GM23338 (cell line): ENCODE measurements around the gene DSCAML1. TPM values are rescaled to one million over a fixed set of nuclear protein-coding genes. Genes with fewer than 3 reads are reported as not detected.

Source experiments
- ATAC-seq: fragments of 200-7000 bp; cut with Tn5 transposase; 3 replicates; pipeline ENCODE4 v1.9.1; 2020
- DNase-seq: peaks from one replicate; pipeline ENCODE4 v3.0.0-alpha.2; 2015; ENCODE audit warnings: low spot score
- H2AFZ ChIP-seq: fragments of 200-600 bp; sonication (generic); 2 replicates; pipeline ENCODE4 v1.8.0; 2016; ENCODE audit warnings: antibody characterized with exemption, mild to moderate bottlenecking, moderate library complexity
- H3F3A ChIP-seq: fragments of 200-600 bp; sonication (generic); replicated peaks from 2 replicates; pipeline ENCODE4 v1.8.0; 2017; ENCODE audit warnings: antibody characterized with exemption, mixed run types, low read depth
- H3K27ac ChIP-seq: fragments of 200-600 bp; sonication (generic); 2 replicates; pipeline ENCODE4 v1.6.1; 2016; ENCODE audit warnings: low read depth
- H3K27me3 ChIP-seq: fragments of 200-600 bp; sonication (generic); 2 replicates; pipeline ENCODE4 v1.8.0; 2016; ENCODE audit warnings: mild to moderate bottlenecking, mixed run types, moderate library complexity; ENCODE audit not compliant: insufficient read depth
- H3K36me3 ChIP-seq: fragments of 200-600 bp; sonication (generic); 2 replicates; pipeline ENCODE4 v1.8.0; 2016; ENCODE audit warnings: mild to moderate bottlenecking; ENCODE audit not compliant: insufficient read depth
- H3K4me1 ChIP-seq: fragments of 200-600 bp; sonication (generic); 2 replicates; pipeline ENCODE4 v1.8.0; 2016; ENCODE audit warnings: mild to moderate bottlenecking, moderate library complexity; ENCODE audit not compliant: insufficient read depth
- H3K4me2 ChIP-seq: fragments of 200-600 bp; sonication (generic); 2 replicates; pipeline ENCODE4 v1.7.1; 2017; ENCODE audit warnings: mixed run types
- H3K4me3 ChIP-seq: fragments of 200-600 bp; sonication (generic); 2 replicates; pipeline ENCODE4 v1.6.1; 2016; ENCODE audit warnings: mixed run types
- H3K79me2 ChIP-seq: fragments of 200-600 bp; sonication (generic); replicated peaks from 2 replicates; pipeline ENCODE4 v1.8.0; 2017; ENCODE audit warnings: mild to moderate bottlenecking; ENCODE audit not compliant: insufficient read depth
- H3K9me2 ChIP-seq: fragments of 200-600 bp; sonication (generic); 2 replicates; pipeline ENCODE4 v1.8.0; 2017; ENCODE audit not compliant: insufficient read depth
- H4K20me1 ChIP-seq: fragments of 200-600 bp; sonication (generic); replicated peaks from 2 replicates; pipeline ENCODE4 v1.8.0; 2017; ENCODE audit warnings: mild to moderate bottlenecking; ENCODE audit not compliant: insufficient read depth
- H3K27ac Mint-ChIP-seq: 2 replicates; pipeline ENCODE4 v1.8.0; 2020; ENCODE audit warnings: inconsistent platforms, mild to moderate bottlenecking, moderate library complexity, mixed read lengths
- H3K27me3 Mint-ChIP-seq: 3 replicates; pipeline ENCODE4 v1.8.0; 2022; ENCODE audit warnings: low read depth, mild to moderate bottlenecking, moderate library complexity, mixed read lengths, inconsistent platforms; ENCODE audit not compliant: insufficient read depth, poor library complexity
- H3K36me3 Mint-ChIP-seq: 3 replicates; pipeline ENCODE4 v1.8.0; 2021; ENCODE audit warnings: low read depth, mild to moderate bottlenecking, inconsistent platforms, moderate library complexity, mixed read lengths
- H3K4me1 Mint-ChIP-seq: 3 replicates; pipeline ENCODE4 v1.8.0; 2020; ENCODE audit warnings: mild to moderate bottlenecking, inconsistent platforms, mixed read lengths
- H3K4me3 Mint-ChIP-seq: 3 replicates; pipeline ENCODE4 v1.8.0; 2021; ENCODE audit warnings: moderate library complexity, mild to moderate bottlenecking, inconsistent platforms, mixed read lengths
- H3K9me3 Mint-ChIP-seq: 3 replicates; pipeline ENCODE4 v1.8.0; 2020; ENCODE audit warnings: moderate library complexity, mild to moderate bottlenecking, inconsistent platforms, mixed read lengths
- EZH2 ChIP-seq: fragments of 200-600 bp; sonication (generic); IDR thresholded peaks from one replicate; pipeline ENCODE4 v1.8.0; 2017; ENCODE audit warnings: antibody characterized with exemption, mild to moderate bottlenecking, low read depth; ENCODE audit not compliant: unreplicated experiment
- EZH2phosphoT487 ChIP-seq: fragments of 200-600 bp; sonication (generic); IDR thresholded peaks from one replicate; pipeline ENCODE4 v1.8.1; 2018; ENCODE audit warnings: antibody characterized with exemption; ENCODE audit not compliant: unreplicated experiment
- JUNB ChIP-seq: IDR thresholded peaks from one replicate; pipeline ENCODE4 v1.6.1; 2016; ENCODE audit warnings: antibody characterized with exemption; ENCODE audit not compliant: unreplicated experiment
- NANOG ChIP-seq: IDR thresholded peaks from 2 replicates; pipeline ENCODE4 v1.6.1; 2016; ENCODE audit warnings: antibody characterized with exemption, borderline replicate concordance
- POLR2AphosphoS5 ChIP-seq: IDR thresholded peaks from 2 replicates; pipeline ENCODE4 v1.6.1; 2016; ENCODE audit warnings: antibody characterized with exemption, low read depth
- STAT1 ChIP-seq: IDR thresholded peaks from one replicate; pipeline ENCODE4 v1.6.1; 2016; ENCODE audit warnings: antibody characterized with exemption; ENCODE audit not compliant: unreplicated experiment
- ZNF114 ChIP-seq: fragments of 250-450 bp; sonication (Bioruptor Pico); IDR thresholded peaks from 2 replicates; pipeline ENCODE4 v1.5.0; 2020; ENCODE audit warnings: mild to moderate bottlenecking, moderate library complexity
- ZNF331 ChIP-seq: fragments of 250-450 bp; sonication (Bioruptor Pico); IDR thresholded peaks from 2 replicates; pipeline ENCODE4 v1.5.0; 2020; ENCODE audit warnings: low read depth, mild to moderate bottlenecking, moderate library complexity
- polyA plus RNA-seq: library from polyadenylated mRNA; unstranded; fragments of >200 nt; fragmentation: Nextera tagmentation; extraction: Ambion mirVana; gene quantifications from 2 replicates; pipeline ENCODE4 v1.2.1, GENCODE V29; 2016
- total RNA-seq: library from RNA; depleted of rRNA; stranded (reverse); fragments of >200 nt; shearing (Covaris generic); gene quantifications from 2 replicates; pipeline ENCODE4 v1.2.3, GENCODE V29; 2014
- TF ChIP-seq, protein P1 (sequence below): fragments of 250-450 bp; sonication (Bioruptor Pico); IDR thresholded peaks from 2 replicates; pipeline ENCODE4 v1.5.0; 2020; ENCODE audit warnings: mild to moderate bottlenecking, moderate library complexity
- TF ChIP-seq, protein P2 (sequence below): IDR thresholded peaks from one replicate; pipeline ENCODE4 v1.6.1; 2018; ENCODE audit warnings: antibody characterized with exemption; ENCODE audit not compliant: unreplicated experiment
- TF ChIP-seq, protein P3 (sequence below): IDR thresholded peaks from 2 replicates; pipeline ENCODE4 v1.6.1; 2016; ENCODE audit warnings: antibody characterized with exemption

The DSCAML1 gene
- total and polyA plus RNA-seq, 2 experiments from 2014 or later: 0.17 TPM; not detected in 1

DNA sequence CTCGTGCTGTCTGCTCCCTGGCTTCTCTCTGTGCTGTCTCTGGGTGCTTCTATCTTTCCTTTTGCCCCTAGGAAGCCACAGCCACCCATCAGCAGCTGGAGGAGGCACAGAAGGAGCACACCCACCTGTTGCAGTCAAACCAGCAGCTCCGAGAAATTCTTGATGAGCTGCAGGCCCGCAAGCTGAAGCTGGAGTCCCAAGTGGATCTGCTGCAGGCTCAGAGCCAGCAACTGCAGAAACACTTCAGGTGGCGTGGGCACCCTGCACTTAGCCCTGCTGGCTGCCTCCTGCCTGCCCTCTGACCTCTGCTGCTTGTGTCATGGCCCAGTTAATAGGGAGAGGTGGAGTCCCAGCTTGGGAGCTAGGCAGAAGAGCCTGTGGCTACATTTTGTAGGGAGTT lies 401.5 kb downstream of the DSCAML1 start (continued):
- TF ChIP-seq, protein P1, sequence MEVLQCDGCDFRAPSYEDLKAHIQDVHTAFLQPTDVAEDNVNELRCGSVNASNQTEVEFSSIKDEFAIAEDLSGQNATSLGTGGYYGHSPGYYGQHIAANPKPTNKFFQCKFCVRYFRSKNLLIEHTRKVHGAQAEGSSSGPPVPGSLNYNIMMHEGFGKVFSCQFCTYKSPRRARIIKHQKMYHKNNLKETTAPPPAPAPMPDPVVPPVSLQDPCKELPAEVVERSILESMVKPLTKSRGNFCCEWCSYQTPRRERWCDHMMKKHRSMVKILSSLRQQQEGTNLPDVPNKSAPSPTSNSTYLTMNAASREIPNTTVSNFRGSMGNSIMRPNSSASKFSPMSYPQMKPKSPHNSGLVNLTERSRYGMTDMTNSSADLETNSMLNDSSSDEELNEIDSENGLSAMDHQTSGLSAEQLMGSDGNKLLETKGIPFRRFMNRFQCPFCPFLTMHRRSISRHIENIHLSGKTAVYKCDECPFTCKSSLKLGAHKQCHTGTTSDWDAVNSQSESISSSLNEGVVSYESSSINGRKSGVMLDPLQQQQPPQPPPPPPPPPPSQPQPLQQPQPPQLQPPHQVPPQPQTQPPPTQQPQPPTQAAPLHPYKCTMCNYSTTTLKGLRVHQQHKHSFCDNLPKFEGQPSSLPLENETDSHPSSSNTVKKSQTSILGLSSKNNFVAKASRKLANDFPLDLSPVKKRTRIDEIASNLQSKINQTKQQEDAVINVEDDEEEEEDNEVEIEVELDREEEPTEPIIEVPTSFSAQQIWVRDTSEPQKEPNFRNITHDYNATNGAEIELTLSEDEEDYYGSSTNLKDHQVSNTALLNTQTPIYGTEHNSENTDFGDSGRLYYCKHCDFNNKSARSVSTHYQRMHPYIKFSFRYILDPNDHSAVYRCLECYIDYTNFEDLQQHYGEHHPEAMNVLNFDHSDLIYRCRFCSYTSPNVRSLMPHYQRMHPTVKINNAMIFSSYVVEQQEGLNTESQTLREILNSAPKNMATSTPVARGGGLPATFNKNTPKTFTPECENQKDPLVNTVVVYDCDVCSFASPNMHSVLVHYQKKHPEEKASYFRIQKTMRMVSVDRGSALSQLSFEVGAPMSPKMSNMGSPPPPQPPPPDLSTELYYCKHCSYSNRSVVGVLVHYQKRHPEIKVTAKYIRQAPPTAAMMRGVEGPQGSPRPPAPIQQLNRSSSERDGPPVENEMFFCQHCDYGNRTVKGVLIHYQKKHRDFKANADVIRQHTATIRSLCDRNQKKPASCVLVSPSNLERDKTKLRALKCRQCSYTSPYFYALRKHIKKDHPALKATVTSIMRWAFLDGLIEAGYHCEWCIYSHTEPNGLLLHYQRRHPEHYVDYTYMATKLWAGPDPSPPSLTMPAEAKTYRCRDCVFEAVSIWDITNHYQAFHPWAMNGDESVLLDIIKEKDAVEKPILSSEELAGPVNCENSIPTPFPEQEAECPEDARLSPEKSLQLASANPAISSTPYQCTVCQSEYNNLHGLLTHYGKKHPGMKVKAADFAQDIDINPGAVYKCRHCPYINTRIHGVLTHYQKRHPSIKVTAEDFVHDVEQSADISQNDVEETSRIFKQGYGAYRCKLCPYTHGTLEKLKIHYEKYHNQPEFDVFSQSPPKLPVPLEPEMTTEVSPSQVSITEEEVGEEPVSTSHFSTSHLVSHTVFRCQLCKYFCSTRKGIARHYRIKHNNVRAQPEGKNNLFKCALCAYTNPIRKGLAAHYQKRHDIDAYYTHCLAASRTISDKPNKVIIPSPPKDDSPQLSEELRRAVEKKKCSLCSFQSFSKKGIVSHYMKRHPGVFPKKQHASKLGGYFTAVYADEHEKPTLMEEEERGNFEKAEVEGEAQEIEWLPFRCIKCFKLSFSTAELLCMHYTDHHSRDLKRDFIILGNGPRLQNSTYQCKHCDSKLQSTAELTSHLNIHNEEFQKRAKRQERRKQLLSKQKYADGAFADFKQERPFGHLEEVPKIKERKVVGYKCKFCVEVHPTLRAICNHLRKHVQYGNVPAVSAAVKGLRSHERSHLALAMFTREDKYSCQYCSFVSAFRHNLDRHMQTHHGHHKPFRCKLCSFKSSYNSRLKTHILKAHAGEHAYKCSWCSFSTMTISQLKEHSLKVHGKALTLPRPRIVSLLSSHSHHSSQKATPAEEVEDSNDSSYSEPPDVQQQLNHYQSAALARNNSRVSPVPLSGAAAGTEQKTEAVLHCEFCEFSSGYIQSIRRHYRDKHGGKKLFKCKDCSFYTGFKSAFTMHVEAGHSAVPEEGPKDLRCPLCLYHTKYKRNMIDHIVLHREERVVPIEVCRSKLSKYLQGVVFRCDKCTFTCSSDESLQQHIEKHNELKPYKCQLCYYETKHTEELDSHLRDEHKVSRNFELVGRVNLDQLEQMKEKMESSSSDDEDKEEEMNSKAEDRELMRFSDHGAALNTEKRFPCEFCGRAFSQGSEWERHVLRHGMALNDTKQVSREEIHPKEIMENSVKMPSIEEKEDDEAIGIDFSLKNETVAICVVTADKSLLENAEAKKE (CRISPR knock-in tag): no peak
- TF ChIP-seq EZH2phosphoT487 (no peak), EZH2 (no peak), JUNB (no peak)

DNA sequence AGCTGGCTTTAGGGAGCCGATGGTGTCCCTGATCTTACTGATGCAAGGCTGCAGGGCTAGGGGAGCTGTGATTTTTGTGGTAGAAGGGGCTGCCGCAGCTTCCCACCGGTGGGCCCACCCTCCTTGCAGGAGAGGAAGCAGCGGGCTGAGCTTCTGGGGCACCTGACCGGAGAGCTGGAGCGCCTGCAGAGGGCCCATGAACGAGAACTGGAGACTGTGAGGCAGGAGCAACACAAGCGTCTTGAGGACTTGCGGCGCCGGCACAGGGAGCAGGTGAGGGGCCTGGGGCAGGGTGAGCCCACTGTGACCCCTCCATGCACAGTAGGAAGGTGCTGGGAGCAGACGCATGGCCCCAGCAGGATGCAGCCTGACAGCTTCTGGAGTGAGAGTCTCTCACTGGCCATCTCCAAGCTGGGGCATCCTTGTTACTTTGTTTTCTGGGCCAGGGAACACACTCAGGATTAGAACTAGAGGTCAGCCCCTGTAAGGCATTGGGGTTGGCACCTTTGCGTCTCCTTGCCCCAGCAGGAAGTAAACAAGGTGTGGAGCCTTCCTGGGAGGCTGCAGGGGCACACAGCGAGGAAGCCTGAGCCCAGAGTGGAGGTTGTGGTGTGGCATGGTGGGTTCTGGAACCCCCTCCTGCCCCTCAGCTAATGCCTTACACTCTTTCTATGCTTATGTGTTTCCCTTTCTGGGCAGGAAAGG lies 402.6 kb downstream of the DSCAML1 start:
- Histone ChIP-seq H3K79me2 (no peaks in the 10 kb centered on the region), H3K4me1 (no peaks in the 10 kb centered on the region), H3K4me2 (no peak overlapping the region), H3K36me3 (peaks cover 24% of the 10 kb centered on the region), H3K4me3 (no peak overlapping the region), H3K9me2 (no peaks in the 10 kb centered on the region), H3F3A (no peaks in the 10 kb centered on the region), H3K27ac (no peak overlapping the region), H3K27me3 (no peaks in the 10 kb centered on the region), H2AFZ (no peak overlapping the region), H4K20me1 (no peaks in the 10 kb centered on the region)
- H3K4me3 Mint-ChIP-seq: no peak overlapping the region
- H3K27ac Mint-ChIP-seq: no peak overlapping the region
- no peak for ATAC-seq
- H3K36me3 Mint-ChIP-seq: peaks cover 61% of the 10 kb centered on the region
- peaks cover 25% of the 10 kb centered on the region for H3K9me3 Mint-ChIP-seq
- H3K4me1 Mint-ChIP-seq: no peaks in the 10 kb centered on the region
- H3K27me3 Mint-ChIP-seq: peaks cover 2% of the 10 kb centered on the region
- no peak for DNase-seq
- TF ChIP-seq JUNB: no peak
- TF ChIP-seq, protein P2, sequence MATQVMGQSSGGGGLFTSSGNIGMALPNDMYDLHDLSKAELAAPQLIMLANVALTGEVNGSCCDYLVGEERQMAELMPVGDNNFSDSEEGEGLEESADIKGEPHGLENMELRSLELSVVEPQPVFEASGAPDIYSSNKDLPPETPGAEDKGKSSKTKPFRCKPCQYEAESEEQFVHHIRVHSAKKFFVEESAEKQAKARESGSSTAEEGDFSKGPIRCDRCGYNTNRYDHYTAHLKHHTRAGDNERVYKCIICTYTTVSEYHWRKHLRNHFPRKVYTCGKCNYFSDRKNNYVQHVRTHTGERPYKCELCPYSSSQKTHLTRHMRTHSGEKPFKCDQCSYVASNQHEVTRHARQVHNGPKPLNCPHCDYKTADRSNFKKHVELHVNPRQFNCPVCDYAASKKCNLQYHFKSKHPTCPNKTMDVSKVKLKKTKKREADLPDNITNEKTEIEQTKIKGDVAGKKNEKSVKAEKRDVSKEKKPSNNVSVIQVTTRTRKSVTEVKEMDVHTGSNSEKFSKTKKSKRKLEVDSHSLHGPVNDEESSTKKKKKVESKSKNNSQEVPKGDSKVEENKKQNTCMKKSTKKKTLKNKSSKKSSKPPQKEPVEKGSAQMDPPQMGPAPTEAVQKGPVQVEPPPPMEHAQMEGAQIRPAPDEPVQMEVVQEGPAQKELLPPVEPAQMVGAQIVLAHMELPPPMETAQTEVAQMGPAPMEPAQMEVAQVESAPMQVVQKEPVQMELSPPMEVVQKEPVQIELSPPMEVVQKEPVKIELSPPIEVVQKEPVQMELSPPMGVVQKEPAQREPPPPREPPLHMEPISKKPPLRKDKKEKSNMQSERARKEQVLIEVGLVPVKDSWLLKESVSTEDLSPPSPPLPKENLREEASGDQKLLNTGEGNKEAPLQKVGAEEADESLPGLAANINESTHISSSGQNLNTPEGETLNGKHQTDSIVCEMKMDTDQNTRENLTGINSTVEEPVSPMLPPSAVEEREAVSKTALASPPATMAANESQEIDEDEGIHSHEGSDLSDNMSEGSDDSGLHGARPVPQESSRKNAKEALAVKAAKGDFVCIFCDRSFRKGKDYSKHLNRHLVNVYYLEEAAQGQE: no peak
- no peak for TF ChIP-seq ZNF114 (CRISPR knock-in tag)
- no peak for TF ChIP-seq STAT1
- TF ChIP-seq EZH2phosphoT487: no peak
- TF ChIP-seq EZH2: no peak
- no peak for TF ChIP-seq ZNF331 (CRISPR knock-in tag)
- no peak for TF ChIP-seq NANOG
- TF ChIP-seq, protein P3, sequence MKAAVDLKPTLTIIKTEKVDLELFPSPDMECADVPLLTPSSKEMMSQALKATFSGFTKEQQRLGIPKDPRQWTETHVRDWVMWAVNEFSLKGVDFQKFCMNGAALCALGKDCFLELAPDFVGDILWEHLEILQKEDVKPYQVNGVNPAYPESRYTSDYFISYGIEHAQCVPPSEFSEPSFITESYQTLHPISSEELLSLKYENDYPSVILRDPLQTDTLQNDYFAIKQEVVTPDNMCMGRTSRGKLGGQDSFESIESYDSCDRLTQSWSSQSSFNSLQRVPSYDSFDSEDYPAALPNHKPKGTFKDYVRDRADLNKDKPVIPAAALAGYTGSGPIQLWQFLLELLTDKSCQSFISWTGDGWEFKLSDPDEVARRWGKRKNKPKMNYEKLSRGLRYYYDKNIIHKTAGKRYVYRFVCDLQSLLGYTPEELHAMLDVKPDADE: no peak
- TF ChIP-seq POLR2AphosphoS5: no peak
